Measurements from ENCODE around the gene DIP2A.

DIP2A gene

GRCh38 chr21:46421191-46421750 lies 37.4 kb upstream of the DIP2A start:
- no peak for TF ChIP-seq CTCF (IDR thresholded peaks at IDR 0.05; ENCODE audit: insufficient read depth, low read depth, low read length, missing control alignments)
- no peak overlapping the region for H3K4me3 ChIP-seq (ENCODE audit: low read depth, low read length)
- DNase-seq (ENCODE audit: low read depth) = no peak

GRCh38 chr21:46421756-46422555 lies 36.7 kb upstream of the DIP2A start:
- no peak for DNase-seq (ENCODE audit: low read depth)
- no peak for TF ChIP-seq CTCF (IDR thresholded peaks at IDR 0.05; ENCODE audit: insufficient read depth, low read depth, low read length, missing control alignments)
- H3K4me3 ChIP-seq (ENCODE audit: low read depth, low read length) = no peak overlapping the region

GRCh38 chr21:46422636-46423241 lies 36.0 kb upstream of the DIP2A start:
- no peak for DNase-seq (ENCODE audit: low read depth)
- no peak for TF ChIP-seq CTCF (IDR thresholded peaks at IDR 0.05; ENCODE audit: insufficient read depth, low read depth, low read length, missing control alignments)
- no peak overlapping the region for H3K4me3 ChIP-seq (ENCODE audit: low read depth, low read length)

GRCh38 chr21:46423546-46424038 lies 35.1 kb upstream of the DIP2A start:
- no peak for TF ChIP-seq CTCF (IDR thresholded peaks at IDR 0.05; ENCODE audit: insufficient read depth, low read depth, low read length, missing control alignments)
- DNase-seq (ENCODE audit: low read depth) = no peak
- H3K4me3 ChIP-seq (ENCODE audit: low read depth, low read length) = no peak overlapping the region

GRCh38 chr21:46424039-46424591 lies 34.6 kb upstream of the DIP2A start:
- no peak for TF ChIP-seq CTCF (IDR thresholded peaks at IDR 0.05; ENCODE audit: insufficient read depth, low read depth, low read length, missing control alignments)
- DNase-seq (ENCODE audit: low read depth) = no peak

GRCh38 chr21:46424621-46425020 lies 34.1 kb upstream of the DIP2A start:
- H3K4me3 ChIP-seq (ENCODE audit: low read depth, low read length) = no peak overlapping the region
- no peak for DNase-seq (ENCODE audit: low read depth)
- no peak for TF ChIP-seq CTCF (IDR thresholded peaks at IDR 0.05; ENCODE audit: insufficient read depth, low read depth, low read length, missing control alignments)

More at GRCh38 chr21:46424039-46424591, 34.6 kb upstream of the DIP2A start:
- no peak overlapping the region for H3K4me3 ChIP-seq (ENCODE audit: low read depth, low read length)

Measured in GM12865 (cell line).